Cardiac muscle cell (in vitro differentiated cells and primary cell): ENCODE measurements around the gene SH2D3A. TPM values are rescaled to one million over a fixed set of nuclear protein-coding genes. Genes with fewer than 3 reads are reported as not detected.
"Not testable (repeated sequence)": the region's sequence is repeated elsewhere in the genome, so short reads cannot be mapped to it uniquely, and the experiment has no call there.

ENCODE experiments used
- DNase-seq, 2 donors: peaks; one replicate each; pipeline versions ENCODE4 v3.0.0 to v3.0.0-alpha.2; 2010 to 2017; ENCODE audit warnings: low read depth in 1 of 2, low spot score in 1 of 2
- H3K27ac ChIP-seq: fragments of 200-600 bp; sonication (generic); 2 replicates; pipeline ENCODE4 v1.5.1; 2016
- H3K27me3 ChIP-seq: fragments of 200-600 bp; sonication (generic); 2 replicates; pipeline ENCODE4 v1.6.0; 2016; ENCODE audit warnings: control low read depth
- H3K36me3 ChIP-seq: fragments of 200-600 bp; sonication (generic); 2 replicates; pipeline ENCODE4 v1.5.1; 2016; ENCODE audit warnings: control low read depth
- H3K4me1 ChIP-seq: fragments of 200-600 bp; sonication (generic); 2 replicates; pipeline ENCODE4 v1.8.1; 2017; ENCODE audit warnings: low read depth, mild to moderate bottlenecking, mixed run types
- H3K4me3 ChIP-seq: fragments of 200-600 bp; sonication (generic); 2 replicates; pipeline ENCODE4 v1.5.1; 2016; ENCODE audit warnings: mild to moderate bottlenecking
- H3K9me3 ChIP-seq: fragments of 200-600 bp; sonication (generic); 2 replicates; pipeline ENCODE4 v1.5.1; 2017; ENCODE audit warnings: low read depth, mild to moderate bottlenecking, control low read depth
- polyA plus RNA-seq: library from polyadenylated mRNA; unstranded; fragments of >200 nt; fragmentation: Nextera tagmentation; extraction: Ambion mirVana; gene quantifications from 2 replicates; pipeline ENCODE4 v1.2.1, GENCODE V29; 2016
- total RNA-seq: library from RNA; depleted of rRNA; stranded (reverse); fragments of >200 nt; gene quantifications from 2 replicates; pipeline ENCODE4 v1.2.3, GENCODE V29; 2016
- TF ChIP-seq, protein P1 (sequence below): IDR thresholded peaks from 2 replicates; pipeline ENCODE4 v1.5.1; 2012; ENCODE audit warnings: low read depth, mild to moderate bottlenecking, low read length

Gene SH2D3A
- total and polyA plus RNA-seq, 2 experiments from 2014 or later: 1.6 to 1.7 TPM

DNA sequence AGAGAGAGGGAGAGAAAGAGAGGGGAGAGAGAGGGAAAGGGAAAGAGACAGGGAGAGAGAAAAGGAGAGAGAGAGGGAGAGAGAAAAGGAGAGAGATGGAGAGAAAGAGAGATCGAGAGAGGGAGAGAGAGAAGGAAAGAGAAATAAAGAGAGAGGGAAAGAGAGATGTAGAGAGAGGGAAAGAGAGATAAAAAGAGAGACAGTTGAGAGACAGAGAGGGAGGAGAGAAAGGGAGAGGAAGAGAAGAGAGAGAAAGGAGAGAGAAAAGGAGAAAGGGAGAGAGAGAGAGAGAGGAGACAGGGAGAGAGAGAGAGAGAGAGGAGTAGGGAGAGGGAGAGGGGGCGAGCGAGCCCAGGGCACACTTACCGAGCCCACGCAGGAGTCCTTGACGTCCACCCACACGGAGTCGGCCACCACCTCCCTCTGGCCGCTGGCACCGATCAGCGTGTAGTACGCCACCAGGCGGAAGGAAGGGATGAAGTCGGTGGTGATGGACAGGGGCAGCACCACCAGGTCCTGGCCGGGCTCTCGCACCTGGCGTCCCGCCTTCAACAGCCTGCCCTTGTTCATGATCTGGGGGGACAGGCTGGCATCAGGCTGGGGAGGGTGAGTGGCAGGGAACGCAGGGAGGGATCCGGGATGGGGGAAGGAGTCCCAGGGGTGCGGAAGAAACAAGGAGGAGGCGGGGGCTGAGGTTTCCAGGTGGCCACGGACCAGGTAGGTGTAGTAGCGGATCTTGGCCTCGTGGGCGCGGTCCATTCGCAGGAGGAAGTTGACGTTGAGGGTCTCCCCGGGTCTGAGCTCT, 56.8 kb downstream of the SH2D3A start:
- Histone ChIP-seq H3K36me3 (no peaks in the 10 kb centered on the region), H3K4me3 (no peak overlapping the region), H3K27ac (no peak overlapping the region), H3K9me3 (no peaks in the 10 kb centered on the region), H3K27me3 (peaks cover 11% of the 10 kb centered on the region), H3K4me1 (no peaks in the 10 kb centered on the region)
- TF ChIP-seq, protein P1, sequence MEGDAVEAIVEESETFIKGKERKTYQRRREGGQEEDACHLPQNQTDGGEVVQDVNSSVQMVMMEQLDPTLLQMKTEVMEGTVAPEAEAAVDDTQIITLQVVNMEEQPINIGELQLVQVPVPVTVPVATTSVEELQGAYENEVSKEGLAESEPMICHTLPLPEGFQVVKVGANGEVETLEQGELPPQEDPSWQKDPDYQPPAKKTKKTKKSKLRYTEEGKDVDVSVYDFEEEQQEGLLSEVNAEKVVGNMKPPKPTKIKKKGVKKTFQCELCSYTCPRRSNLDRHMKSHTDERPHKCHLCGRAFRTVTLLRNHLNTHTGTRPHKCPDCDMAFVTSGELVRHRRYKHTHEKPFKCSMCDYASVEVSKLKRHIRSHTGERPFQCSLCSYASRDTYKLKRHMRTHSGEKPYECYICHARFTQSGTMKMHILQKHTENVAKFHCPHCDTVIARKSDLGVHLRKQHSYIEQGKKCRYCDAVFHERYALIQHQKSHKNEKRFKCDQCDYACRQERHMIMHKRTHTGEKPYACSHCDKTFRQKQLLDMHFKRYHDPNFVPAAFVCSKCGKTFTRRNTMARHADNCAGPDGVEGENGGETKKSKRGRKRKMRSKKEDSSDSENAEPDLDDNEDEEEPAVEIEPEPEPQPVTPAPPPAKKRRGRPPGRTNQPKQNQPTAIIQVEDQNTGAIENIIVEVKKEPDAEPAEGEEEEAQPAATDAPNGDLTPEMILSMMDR: no peak
- no peak for DNase-seq

DNA sequence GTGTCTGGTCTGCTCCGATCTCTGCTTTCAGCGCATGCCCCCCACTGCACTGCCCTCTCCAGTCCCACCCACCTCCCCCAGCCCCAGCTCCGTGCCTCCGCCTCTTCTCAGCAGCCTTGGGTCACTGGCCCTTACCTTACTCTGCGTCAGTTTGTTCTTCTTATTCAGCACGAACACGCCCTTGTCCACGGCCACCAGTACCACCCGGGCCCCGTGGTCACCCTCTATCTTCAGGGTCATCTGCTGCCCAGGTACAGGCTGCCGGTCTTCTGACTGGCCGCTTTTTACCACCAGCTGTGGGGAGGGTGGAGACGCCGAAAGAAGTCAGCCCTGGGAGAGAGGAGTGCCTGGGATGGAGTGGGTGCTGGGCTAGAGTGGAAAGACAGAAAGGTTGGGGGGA, 57.7 kb downstream of the SH2D3A start:
- DNase-seq: no peak
- no peaks in the 10 kb centered on the region for H3K9me3 ChIP-seq
- TF ChIP-seq, protein P1: no peak
- no peaks in the 10 kb centered on the region for H3K36me3 ChIP-seq
- no peaks in the 10 kb centered on the region for H3K4me1 ChIP-seq
- no peak overlapping the region for H3K4me3 ChIP-seq
- peaks cover 11% of the 10 kb centered on the region for H3K27me3 ChIP-seq
- no peak overlapping the region for H3K27ac ChIP-seq

DNA sequence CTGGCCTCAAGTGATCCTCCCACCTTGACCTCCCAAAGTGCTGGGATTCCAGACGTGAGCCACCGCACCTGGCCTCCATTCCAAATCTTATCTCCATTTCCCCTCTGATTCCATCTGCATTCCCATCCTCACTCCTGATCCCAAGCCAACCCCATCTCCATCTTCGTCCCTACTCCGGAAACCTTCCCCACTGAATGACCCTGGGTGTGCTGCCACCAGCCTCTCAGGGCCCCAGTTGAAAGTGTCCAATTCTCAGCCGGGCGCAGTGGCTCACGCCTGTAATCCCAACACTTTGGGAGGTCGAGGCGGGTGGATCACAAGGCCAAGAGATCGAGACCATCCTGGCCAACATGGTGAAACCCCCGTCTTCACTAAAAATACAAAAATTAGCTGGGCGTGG, 58.3 kb downstream of the SH2D3A start:
- not testable (repeated sequence) for H3K4me1 ChIP-seq, H3K9me3 ChIP-seq, DNase-seq, H3K27ac ChIP-seq, H3K4me3 ChIP-seq, H3K36me3 ChIP-seq
- peaks cover 11% of the 10 kb centered on the region for H3K27me3 ChIP-seq

DNA sequence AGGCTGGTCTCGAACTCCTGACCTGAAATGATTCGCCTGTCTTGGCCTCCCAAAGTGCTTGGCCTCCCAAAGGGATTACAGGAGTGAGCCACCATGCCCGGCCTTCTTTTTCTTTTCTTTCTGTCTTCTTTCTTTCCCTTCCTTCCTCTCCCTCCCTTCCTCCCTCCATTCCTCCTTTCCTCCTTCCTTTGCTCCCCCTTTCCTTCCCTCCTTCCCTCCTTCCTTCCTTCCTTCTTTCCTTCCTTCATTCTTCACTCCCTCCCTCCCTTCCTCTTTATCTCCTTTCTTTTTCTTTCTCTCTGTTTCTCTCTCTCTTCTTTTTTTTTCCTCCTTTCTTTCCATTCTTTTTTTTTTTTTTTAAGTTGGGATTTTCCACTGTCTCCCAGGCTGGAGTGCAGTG, 58.9 kb downstream of the SH2D3A start:
- H3K36me3 ChIP-seq: no peaks in the 10 kb centered on the region
- peaks cover 11% of the 10 kb centered on the region for H3K27me3 ChIP-seq
- no peaks in the 10 kb centered on the region for H3K9me3 ChIP-seq
- no peak overlapping the region for H3K27ac ChIP-seq
- DNase-seq: no peak
- H3K4me3 ChIP-seq: no peak overlapping the region
- TF ChIP-seq, protein P1: no peak
- H3K4me1 ChIP-seq: no peaks in the 10 kb centered on the region

DNA sequence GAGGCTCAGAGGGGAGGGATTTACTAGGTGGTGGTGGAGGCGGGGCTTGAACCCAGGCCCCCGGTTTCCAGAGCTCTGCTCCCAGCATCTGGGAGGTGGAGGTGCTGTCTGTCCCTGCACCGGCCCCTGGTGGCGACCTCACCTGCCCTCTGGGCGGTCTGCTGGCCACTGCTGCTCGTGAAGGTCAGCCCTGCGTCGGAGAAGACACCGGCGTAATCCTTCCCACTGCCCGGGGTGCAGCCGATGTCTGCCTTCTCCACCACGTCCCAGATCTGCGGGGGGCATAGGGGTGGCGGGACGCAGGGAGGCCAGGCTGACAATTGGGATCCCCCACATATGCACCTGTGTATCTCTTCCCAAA, 59.6 kb downstream of the SH2D3A start:
- no peaks in the 10 kb centered on the region for H3K4me1 ChIP-seq
- TF ChIP-seq, protein P1: no peak
- no peaks in the 10 kb centered on the region for H3K36me3 ChIP-seq
- H3K27ac ChIP-seq: no peak overlapping the region
- H3K9me3 ChIP-seq: no peaks in the 10 kb centered on the region
- no peak for DNase-seq
- no peak overlapping the region for H3K4me3 ChIP-seq
- H3K27me3 ChIP-seq: peaks cover 11% of the 10 kb centered on the region

DNA sequence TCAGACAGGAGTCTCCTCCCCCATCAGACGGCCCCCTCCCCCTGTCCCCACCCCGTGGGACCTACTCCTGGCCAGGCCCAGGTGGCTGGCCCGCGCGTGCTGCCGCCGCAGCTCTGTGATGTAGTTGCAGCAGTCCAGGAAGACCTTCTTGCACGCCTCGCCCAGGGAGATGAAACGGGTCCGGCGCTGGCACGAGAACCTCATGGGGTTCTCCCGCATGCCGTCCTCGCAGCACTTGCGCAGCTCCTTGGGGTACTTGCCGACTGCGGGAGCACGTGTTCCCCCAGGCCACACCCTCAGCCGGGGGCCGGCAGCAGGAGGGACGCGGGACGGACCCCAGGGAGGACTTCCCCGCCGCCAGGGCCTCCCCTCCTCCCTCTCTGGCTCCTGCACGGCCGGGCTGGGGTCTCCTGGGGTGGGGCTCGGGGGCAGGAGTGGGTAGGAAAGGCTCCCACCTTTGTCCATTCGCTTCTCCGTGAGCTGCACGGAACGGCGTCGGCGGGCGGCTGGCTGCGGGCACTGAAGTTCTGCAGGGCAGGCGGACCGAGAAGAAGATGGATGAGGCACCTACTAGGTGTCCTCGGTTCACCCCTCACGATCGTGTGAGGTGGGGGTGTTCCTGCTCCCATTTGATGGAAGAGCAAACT, 60.1 kb downstream of the SH2D3A start:
- no peak for DNase-seq

More for the DNA sequence above, 60.1 kb downstream of the SH2D3A start:
- Histone ChIP-seq H3K27me3 (peaks cover 11% of the 10 kb centered on the region), H3K4me3 (no peak overlapping the region), H3K36me3 (no peaks in the 10 kb centered on the region), H3K27ac (no peak overlapping the region), H3K4me1 (no peaks in the 10 kb centered on the region), H3K9me3 (no peaks in the 10 kb centered on the region)
- TF ChIP-seq, protein P1: no peak
